ENCODE results near the gene ERCC8.
"Not testable (repeated sequence)": the region's sequence is repeated elsewhere in the genome, so short reads cannot be mapped to it uniquely, and the experiment has no call there.

The ERCC8 gene

DNA sequence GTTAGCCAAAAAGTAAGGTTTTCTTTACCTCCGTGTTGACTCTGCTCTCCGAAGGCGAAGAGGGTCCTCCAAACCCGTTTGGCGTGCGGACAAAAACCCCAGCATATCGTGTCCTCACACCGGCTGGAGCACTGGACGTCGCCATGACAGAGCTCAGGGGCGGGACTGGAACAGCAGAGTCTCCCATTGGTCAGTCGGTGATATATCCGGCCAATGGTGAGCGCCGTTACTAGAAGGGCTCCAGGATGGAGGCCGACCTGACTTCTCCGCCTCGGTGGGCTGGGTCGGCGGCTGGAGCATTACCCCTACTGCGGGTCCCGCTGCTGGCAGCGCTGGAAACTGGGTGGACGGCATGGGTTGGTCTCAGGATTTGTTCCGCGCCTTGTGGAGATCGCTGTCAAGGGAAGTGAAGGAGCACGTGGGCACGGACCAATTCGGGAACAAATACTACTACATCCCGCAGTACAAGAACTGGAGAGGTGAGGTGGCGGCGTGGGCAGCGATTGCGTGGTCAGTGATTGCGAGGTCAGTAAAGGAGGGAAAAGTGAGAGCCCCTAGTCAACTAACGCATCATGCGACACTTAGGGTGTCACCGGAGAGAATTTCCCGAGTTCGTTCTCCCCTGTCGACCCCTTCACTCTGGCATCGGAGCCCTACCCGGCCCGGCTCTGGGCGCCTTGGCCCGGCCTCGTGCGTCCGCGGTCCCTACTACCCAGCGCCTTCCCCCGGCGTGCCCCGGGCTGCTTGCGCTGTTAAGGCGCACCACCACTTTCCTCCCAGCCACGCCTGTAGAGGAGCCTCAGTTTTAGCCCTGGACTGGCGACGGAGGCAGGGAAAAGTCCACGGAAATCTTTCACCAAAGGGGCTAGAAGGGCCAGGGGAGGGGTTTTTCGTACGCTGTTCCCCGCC is at the start of gene ERCC8, which contains the start of gene NDUFAF2:
Gene ERCC8 (minus strand): TSS at position 167 of the 909 bp plus-strand sequence. CDS start 62 bp downstream, at position 105.
Gene NDUFAF2 (plus strand): TSS at position 302 of the 909 bp plus-strand sequence. CDS start 51 bp downstream, at position 353.
- no peaks in the 10 kb centered on the region for H3K9me3 ChIP-seq (ENCODE audit: control insufficient read depth in 2 of 2, low read length in 2 of 2)
- H3K4me3 ChIP-seq (ENCODE audit: low read length in 2 of 2): peak within 1 kb of the TSS; percentile 90 to 92
- H3K27me3 ChIP-seq (ENCODE audit: control insufficient read depth in 1 of 2, insufficient read depth in 2 of 2, low read length in 2 of 2): no peaks in the 10 kb centered on the region
- peak within 1 kb of the TSS; percentile 79 to 84 for H3K9ac ChIP-seq (ENCODE audit: low read length in 2 of 2)
- H3K27ac ChIP-seq (ENCODE audit: low read length): peak within 1 kb of the TSS; percentile 70
- peaks cover 3% of the 10 kb centered on the region for H3K4me1 ChIP-seq (ENCODE audit: control insufficient read depth, insufficient read depth, low read length)
- H3K36me3 ChIP-seq (ENCODE audit: control insufficient read depth in 2 of 2, insufficient read depth in 2 of 2, low read length in 2 of 2): peaks cover 0 to 5% of the 10 kb centered on the region in 2 donors

GRCh38 chr5:60993875-60994571 is 49.2 kb upstream of the ERCC8 start:
- Histone ChIP-seq H3K4me3 (ENCODE audit: low read length in 2 of 2) (no peak overlapping the region), H3K36me3 (ENCODE audit: control insufficient read depth in 2 of 2, insufficient read depth in 2 of 2, low read length in 2 of 2) (no peaks in the 10 kb centered on the region), H3K9me3 (ENCODE audit: control insufficient read depth in 2 of 2, low read length in 2 of 2) (peaks cover 0 to 3% of the 10 kb centered on the region in 2 donors), H3K27ac (ENCODE audit: low read length) (no peak overlapping the region), H3K4me1 (ENCODE audit: control insufficient read depth, insufficient read depth, low read length) (peaks cover 7% of the 10 kb centered on the region), H3K27me3 (ENCODE audit: control insufficient read depth in 1 of 2, insufficient read depth in 2 of 2, low read length in 2 of 2) (no peaks in the 10 kb centered on the region), H3K9ac (ENCODE audit: low read length in 2 of 2) (no peak overlapping the region)

- Histone ChIP-seq H3K9me3 (ENCODE audit: control insufficient read depth in 2 of 2, low read length in 2 of 2) (peaks cover 0 to 3% of the 10 kb centered on the region in 2 donors), H3K27me3 (ENCODE audit: control insufficient read depth in 1 of 2, insufficient read depth in 2 of 2, low read length in 2 of 2) (no peaks in the 10 kb centered on the region), H3K9ac (ENCODE audit: low read length in 2 of 2) (no peak overlapping the region), H3K4me1 (ENCODE audit: control insufficient read depth, insufficient read depth, low read length) (peaks cover 7% of the 10 kb centered on the region), H3K36me3 (ENCODE audit: control insufficient read depth in 2 of 2, insufficient read depth in 2 of 2, low read length in 2 of 2) (no peaks in the 10 kb centered on the region), H3K27ac (ENCODE audit: low read length) (no peak overlapping the region), H3K4me3 (ENCODE audit: low read length in 2 of 2) (no peak overlapping the region)
Observed at GRCh38 chr5:60993425-60993824, 48.6 kb upstream of the ERCC8 start.

GRCh38 chr5:60992871-60993270 is 48.0 kb upstream of the ERCC8 start:
- Histone ChIP-seq H3K27ac (ENCODE audit: low read length) (no peak overlapping the region), H3K27me3 (ENCODE audit: control insufficient read depth in 1 of 2, insufficient read depth in 2 of 2, low read length in 2 of 2) (no peaks in the 10 kb centered on the region), H3K9ac (ENCODE audit: low read length in 2 of 2) (no peak overlapping the region), H3K9me3 (ENCODE audit: control insufficient read depth in 2 of 2, low read length in 2 of 2) (peaks cover 0 to 3% of the 10 kb centered on the region in 2 donors), H3K4me3 (ENCODE audit: low read length in 2 of 2) (no peak overlapping the region), H3K4me1 (ENCODE audit: control insufficient read depth, insufficient read depth, low read length) (peaks cover 7% of the 10 kb centered on the region), H3K36me3 (ENCODE audit: control insufficient read depth in 2 of 2, insufficient read depth in 2 of 2, low read length in 2 of 2) (no peaks in the 10 kb centered on the region)

GRCh38 chr5:60989790-60990189 is 44.9 kb upstream of the ERCC8 start:
- H3K9ac ChIP-seq (ENCODE audit: low read length in 2 of 2): no peak overlapping the region
- peaks cover 0 to 3% of the 10 kb centered on the region in 2 donors for H3K9me3 ChIP-seq (ENCODE audit: control insufficient read depth in 2 of 2, low read length in 2 of 2)
- peaks cover 7% of the 10 kb centered on the region for H3K4me1 ChIP-seq (ENCODE audit: control insufficient read depth, insufficient read depth, low read length)
- H3K4me3 ChIP-seq (ENCODE audit: low read length in 2 of 2): no peak overlapping the region
- no peaks in the 10 kb centered on the region for H3K36me3 ChIP-seq (ENCODE audit: control insufficient read depth in 2 of 2, insufficient read depth in 2 of 2, low read length in 2 of 2)
- no peaks in the 10 kb centered on the region for H3K27me3 ChIP-seq (ENCODE audit: control insufficient read depth in 1 of 2, insufficient read depth in 2 of 2, low read length in 2 of 2)
- H3K27ac ChIP-seq (ENCODE audit: low read length): no peak overlapping the region

- not testable (repeated sequence) for H3K36me3 ChIP-seq (ENCODE audit: control insufficient read depth in 2 of 2, insufficient read depth in 2 of 2, low read length in 2 of 2); H3K27me3 ChIP-seq (ENCODE audit: control insufficient read depth in 1 of 2, insufficient read depth in 2 of 2, low read length in 2 of 2); H3K9ac ChIP-seq (ENCODE audit: low read length in 2 of 2); H3K4me1 ChIP-seq (ENCODE audit: control insufficient read depth, insufficient read depth, low read length); H3K9me3 ChIP-seq (ENCODE audit: control insufficient read depth in 2 of 2, low read length in 2 of 2); H3K27ac ChIP-seq (ENCODE audit: low read length); H3K4me3 ChIP-seq (ENCODE audit: low read length in 2 of 2)
Observed at GRCh38 chr5:60982127-60982526, 37.3 kb upstream of the ERCC8 start.

DNA sequence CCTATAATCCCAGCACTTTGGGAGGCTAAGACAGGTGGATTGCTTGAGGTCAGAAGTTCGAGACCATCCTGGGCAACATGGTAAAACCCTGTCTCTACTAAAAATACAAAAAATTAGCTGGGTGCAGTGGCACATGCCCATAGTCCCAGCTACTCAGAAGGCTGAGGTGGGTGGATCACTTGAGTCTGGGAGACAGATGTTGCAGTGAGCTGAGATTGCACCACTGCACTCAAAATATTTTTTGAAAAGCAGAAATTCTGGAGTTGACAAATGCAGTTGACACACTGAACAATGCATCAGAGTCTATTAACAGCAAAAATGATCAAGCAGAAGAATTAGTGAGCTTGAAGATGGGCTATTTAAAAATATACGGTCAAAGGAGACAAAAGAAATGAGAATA is 35.6 kb upstream of the ERCC8 start:
- H3K36me3 ChIP-seq (ENCODE audit: control insufficient read depth in 2 of 2, insufficient read depth in 2 of 2, low read length in 2 of 2): no peaks in the 10 kb centered on the region
- H3K27me3 ChIP-seq (ENCODE audit: control insufficient read depth in 1 of 2, insufficient read depth in 2 of 2, low read length in 2 of 2): no peaks in the 10 kb centered on the region
- no peak overlapping the region for H3K9ac ChIP-seq (ENCODE audit: low read length in 2 of 2)
- H3K27ac ChIP-seq (ENCODE audit: low read length): no peak overlapping the region
- H3K4me3 ChIP-seq (ENCODE audit: low read length in 2 of 2): no peak overlapping the region
- no peaks in the 10 kb centered on the region for H3K9me3 ChIP-seq (ENCODE audit: control insufficient read depth in 2 of 2, low read length in 2 of 2)
- H3K4me1 ChIP-seq (ENCODE audit: control insufficient read depth, insufficient read depth, low read length): no peaks in the 10 kb centered on the region

DNA sequence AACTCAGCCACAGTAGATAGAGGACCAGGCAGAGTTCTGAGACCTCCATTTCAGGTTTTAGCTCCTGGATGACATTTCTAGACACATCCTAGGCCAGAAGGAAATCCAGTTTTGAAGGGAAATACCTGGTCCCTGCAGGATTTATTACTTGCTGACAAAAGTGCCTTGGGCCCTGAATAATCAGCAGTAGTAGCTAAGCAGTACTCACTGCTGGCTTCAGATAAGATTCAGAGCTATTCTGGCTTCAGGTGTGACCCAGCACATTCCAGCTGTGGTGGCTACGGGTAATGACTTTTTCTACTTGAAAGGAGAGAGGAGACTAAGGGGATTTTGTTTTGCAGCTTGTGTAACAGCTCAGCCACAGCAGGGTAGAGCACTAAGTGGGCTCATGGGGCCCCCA is 34.1 kb upstream of the ERCC8 start:
- no peaks in the 10 kb centered on the region for H3K27me3 ChIP-seq (ENCODE audit: control insufficient read depth in 1 of 2, insufficient read depth in 2 of 2, low read length in 2 of 2)

GRCh38 chr5:60977956-60978737 is 33.3 kb upstream of the ERCC8 start:
- H3K4me3 ChIP-seq (ENCODE audit: low read length in 2 of 2): no peak overlapping the region
- H3K9ac ChIP-seq (ENCODE audit: low read length in 2 of 2): no peak overlapping the region
- no peak overlapping the region for H3K27ac ChIP-seq (ENCODE audit: low read length)
- H3K4me1 ChIP-seq (ENCODE audit: control insufficient read depth, insufficient read depth, low read length): no peaks in the 10 kb centered on the region
- H3K27me3 ChIP-seq (ENCODE audit: control insufficient read depth in 1 of 2, insufficient read depth in 2 of 2, low read length in 2 of 2): no peaks in the 10 kb centered on the region
- no peaks in the 10 kb centered on the region for H3K9me3 ChIP-seq (ENCODE audit: control insufficient read depth in 2 of 2, low read length in 2 of 2)
- H3K36me3 ChIP-seq (ENCODE audit: control insufficient read depth in 2 of 2, insufficient read depth in 2 of 2, low read length in 2 of 2): no peaks in the 10 kb centered on the region

More for the DNA sequence above, 34.1 kb upstream of the ERCC8 start:
- H3K27ac ChIP-seq (ENCODE audit: low read length): no peak overlapping the region
- no peaks in the 10 kb centered on the region for H3K9me3 ChIP-seq (ENCODE audit: control insufficient read depth in 2 of 2, low read length in 2 of 2)
- H3K9ac ChIP-seq (ENCODE audit: low read length in 2 of 2): no peak overlapping the region
- H3K4me1 ChIP-seq (ENCODE audit: control insufficient read depth, insufficient read depth, low read length): no peaks in the 10 kb centered on the region
- H3K36me3 ChIP-seq (ENCODE audit: control insufficient read depth in 2 of 2, insufficient read depth in 2 of 2, low read length in 2 of 2): no peaks in the 10 kb centered on the region
- no peak overlapping the region for H3K4me3 ChIP-seq (ENCODE audit: low read length in 2 of 2)

DNA sequence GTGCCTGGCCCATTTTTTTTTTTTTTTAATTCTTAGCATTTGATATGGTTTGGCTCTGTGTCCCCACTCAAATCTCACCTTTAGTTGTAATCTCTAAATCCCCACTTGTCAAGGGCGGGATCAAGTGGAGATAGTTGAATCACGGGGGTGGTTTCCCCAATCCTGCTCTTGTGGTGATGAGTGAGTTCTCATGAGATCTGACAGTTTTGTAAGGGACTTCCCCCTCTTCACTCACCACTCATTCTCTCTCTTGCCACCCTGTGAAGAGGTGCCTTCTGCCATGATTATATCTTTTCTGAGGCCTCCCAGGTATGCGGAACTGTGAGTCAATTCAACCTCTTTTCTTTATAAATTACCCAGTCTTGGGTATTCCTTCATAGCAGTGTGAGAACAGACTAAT is 27.4 kb upstream of the ERCC8 start:
- no peak overlapping the region for H3K27ac ChIP-seq (ENCODE audit: low read length)
- H3K4me1 ChIP-seq (ENCODE audit: control insufficient read depth, insufficient read depth, low read length): no peaks in the 10 kb centered on the region
- peaks cover 0 to 3% of the 10 kb centered on the region in 2 donors for H3K9me3 ChIP-seq (ENCODE audit: control insufficient read depth in 2 of 2, low read length in 2 of 2)
- no peaks in the 10 kb centered on the region for H3K36me3 ChIP-seq (ENCODE audit: control insufficient read depth in 2 of 2, insufficient read depth in 2 of 2, low read length in 2 of 2)
- no peak overlapping the region for H3K4me3 ChIP-seq (ENCODE audit: low read length in 2 of 2)
- no peaks in the 10 kb centered on the region for H3K27me3 ChIP-seq (ENCODE audit: control insufficient read depth in 1 of 2, insufficient read depth in 2 of 2, low read length in 2 of 2)
- H3K9ac ChIP-seq (ENCODE audit: low read length in 2 of 2): no peak overlapping the region
